DOHH2 (cell line): Measurements from ENCODE around the gene KDM1A.

Source experiments
- H3F3A ChIP-seq: fragments of 200-600 bp; sonication (generic), shearing (Covaris generic); 2 replicates; pipeline ENCODE4 v1.6.0; 2016; ENCODE audit warnings: antibody characterized with exemption, mild to moderate bottlenecking; ENCODE audit not compliant: control insufficient read depth, insufficient read depth
- H3K27ac ChIP-seq: fragments of 200-600 bp; sonication (generic); 2 replicates; pipeline ENCODE4 v1.5.1; 2014; ENCODE audit warnings: low read depth, mild to moderate bottlenecking, low read length, moderate library complexity
- H3K27me3 ChIP-seq: fragments of 200-600 bp; sonication (generic); 2 replicates; pipeline ENCODE4 v1.6.1; 2014; ENCODE audit warnings: mild to moderate bottlenecking, low read length, mixed read lengths; ENCODE audit not compliant: control insufficient read depth
- H3K36me3 ChIP-seq: fragments of 200-600 bp; sonication (generic); 2 replicates; pipeline ENCODE4 v1.6.1; 2014; ENCODE audit warnings: mild to moderate bottlenecking, low read length, moderate library complexity, mixed read lengths; ENCODE audit not compliant: control insufficient read depth
- H3K4me1 ChIP-seq: fragments of 200-600 bp; sonication (generic); 2 replicates; pipeline ENCODE4 v1.6.1; 2014; ENCODE audit warnings: mild to moderate bottlenecking, low read length, mixed read lengths; ENCODE audit not compliant: control insufficient read depth
- H3K4me2 ChIP-seq: fragments of 200-600 bp; sonication (generic); 2 replicates; pipeline ENCODE4 v1.6.0; 2014; ENCODE audit warnings: mild to moderate bottlenecking, low read length, moderate library complexity
- H3K4me3 ChIP-seq: fragments of 200-600 bp; sonication (generic); 2 replicates; pipeline ENCODE4 v1.5.1; 2014; ENCODE audit warnings: mild to moderate bottlenecking, low read length, mixed read lengths
- H3K79me2 ChIP-seq: fragments of 200-600 bp; sonication (generic); 2 replicates; pipeline ENCODE4 v1.6.1; 2014; ENCODE audit warnings: mild to moderate bottlenecking, low read length, mixed read lengths; ENCODE audit not compliant: control insufficient read depth
- H3K9me2 ChIP-seq: fragments of 200-600 bp; sonication (generic); replicated peaks from 2 replicates; pipeline ENCODE4 v1.6.1; 2014; ENCODE audit warnings: mild to moderate bottlenecking, low read length, mixed read lengths; ENCODE audit not compliant: control insufficient read depth
- H3K9me3 ChIP-seq: fragments of 200-600 bp; sonication (generic); 2 replicates; pipeline ENCODE4 v1.6.1; 2014; ENCODE audit warnings: antibody characterized with exemption, low read length, mixed read lengths; ENCODE audit not compliant: control insufficient read depth, insufficient read depth
- H4K20me1 ChIP-seq: fragments of 200-600 bp; sonication (generic); 2 replicates; pipeline ENCODE4 v1.6.0; 2014; ENCODE audit warnings: low read depth, mild to moderate bottlenecking, antibody characterized with exemption, low read length, moderate library complexity; ENCODE audit not compliant: control insufficient read depth, insufficient read depth
- CTCF ChIP-seq: fragments of 200-600 bp; sonication (generic); IDR thresholded peaks from one replicate; pipeline ENCODE4 v1.5.1; 2014; ENCODE audit warnings: antibody characterized with exemption, mild to moderate bottlenecking, low read depth, low read length; ENCODE audit not compliant: poor library complexity, severe bottlenecking
- EZH2phosphoT487 ChIP-seq: fragments of 200-600 bp; sonication (generic); IDR thresholded peaks from 2 replicates; pipeline ENCODE4 v1.6.1; 2017; ENCODE audit warnings: borderline replicate concordance, mild to moderate bottlenecking, antibody characterized with exemption, low read length, moderate library complexity, mixed read lengths

Gene KDM1A

GRCh38 chr1:23099171-23099536 is 79.9 kb downstream of the KDM1A start:
- H4K20me1 ChIP-seq = 0 out of 2 replicates have a peak, but pooled peaks cover 13% of the 10 kb centered on the region

DNA sequence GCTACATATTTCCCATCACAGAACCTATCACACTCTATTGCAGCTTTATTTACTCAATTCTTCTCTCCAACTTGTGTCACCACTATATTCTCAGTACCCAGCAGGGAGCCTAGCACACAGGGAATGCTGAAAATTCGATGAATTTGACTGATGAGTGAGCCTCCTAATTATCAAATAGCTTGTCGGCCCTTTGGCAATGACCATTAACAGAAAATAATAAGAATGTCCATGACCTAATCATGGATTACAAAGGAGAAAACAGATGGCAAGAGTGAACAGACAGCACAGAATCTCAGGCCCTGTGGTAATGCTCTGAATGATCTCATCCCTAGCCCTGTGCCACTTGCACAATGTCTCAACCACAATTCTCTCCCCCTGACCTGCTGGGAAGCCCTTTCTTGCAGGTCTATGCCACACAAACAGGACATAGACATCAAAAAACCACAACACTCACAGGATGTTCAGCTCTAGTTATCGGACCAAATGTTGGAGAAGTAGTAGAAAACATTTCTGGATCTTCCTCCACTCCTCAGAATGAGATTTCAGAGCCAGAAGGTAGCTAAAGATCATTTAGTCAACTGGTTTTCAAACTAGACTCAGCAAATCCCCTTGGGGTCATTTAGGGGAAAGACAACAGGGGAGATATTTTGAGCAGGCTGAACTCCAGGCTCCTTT is 80.9 kb downstream of the KDM1A start:
- no peak for TF ChIP-seq CTCF
- TF ChIP-seq EZH2phosphoT487 = no peak
- no peaks in the 10 kb centered on the region for H3K27me3 ChIP-seq
- H3K27ac ChIP-seq = no peak overlapping the region
- H3K4me1 ChIP-seq = peaks cover 12% of the 10 kb centered on the region
- no peaks in the 10 kb centered on the region for H3K79me2 ChIP-seq
- no peak overlapping the region for H3K4me2 ChIP-seq
- H3K4me3 ChIP-seq = no peak overlapping the region
- no peaks in the 10 kb centered on the region for H3K36me3 ChIP-seq
- H3K9me2 ChIP-seq = no peaks in the 10 kb centered on the region
- H4K20me1 ChIP-seq = 0 out of 2 replicates have a peak, but pooled peaks cover 13% of the 10 kb centered on the region
- no peaks in the 10 kb centered on the region for H3K9me3 ChIP-seq
- H3F3A ChIP-seq = 0 out of 2 replicates have a peak, but pooled peaks cover 3% of the 10 kb centered on the region

More at GRCh38 chr1:23099171-23099536, 79.9 kb downstream of the KDM1A start:
- no peak overlapping the region for H3K27ac ChIP-seq
- no peaks in the 10 kb centered on the region for H3K9me2 ChIP-seq
- TF ChIP-seq EZH2phosphoT487 = no peak
- no peak for TF ChIP-seq CTCF
- H3F3A ChIP-seq = 0 out of 2 replicates have a peak, but pooled peaks cover 3% of the 10 kb centered on the region
- H3K9me3 ChIP-seq = no peaks in the 10 kb centered on the region
- H3K4me3 ChIP-seq = no peak overlapping the region
- H3K27me3 ChIP-seq = no peaks in the 10 kb centered on the region
- no peak overlapping the region for H3K4me2 ChIP-seq
- peaks cover 2% of the 10 kb centered on the region; the same call in 1 of the 2 replicates for H3K36me3 ChIP-seq
- H3K79me2 ChIP-seq = no peaks in the 10 kb centered on the region
- H3K4me1 ChIP-seq = peaks cover 12% of the 10 kb centered on the region

DNA sequence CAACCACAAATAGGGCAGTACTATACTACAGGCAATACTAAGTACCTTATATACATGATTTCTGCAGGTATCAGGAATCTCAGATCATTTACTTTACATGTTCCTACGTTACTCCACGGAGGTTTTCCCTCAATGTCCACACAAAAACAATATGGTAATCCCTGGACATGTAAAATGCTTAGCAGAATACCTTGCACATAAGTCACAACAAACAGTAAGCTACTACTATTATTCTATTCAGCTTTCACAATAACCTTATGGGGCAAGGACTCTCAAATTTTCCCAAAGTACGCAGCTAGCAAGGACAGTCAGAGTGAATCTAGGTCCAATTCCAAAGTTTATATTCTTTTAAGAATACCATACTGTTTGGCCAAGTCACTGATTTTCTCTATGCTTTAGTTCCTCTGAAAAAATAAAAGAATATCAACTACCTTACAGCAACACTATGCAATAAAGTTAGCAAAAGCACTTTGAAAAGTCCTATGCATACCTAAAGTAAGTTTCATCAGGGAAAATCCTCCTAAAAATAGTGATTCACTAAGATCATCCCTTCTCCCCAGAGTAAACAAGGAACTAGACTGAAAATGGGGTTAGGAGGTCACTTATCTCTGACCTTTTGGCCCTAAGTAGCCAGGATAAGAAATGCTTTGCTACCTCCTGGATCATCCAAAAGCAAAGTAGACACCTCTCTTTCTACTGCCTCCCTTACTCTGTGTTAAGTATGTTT is 82.0 kb downstream of the KDM1A start:
- Histone ChIP-seq H3F3A (0 out of 2 replicates have a peak, but pooled peaks cover 3% of the 10 kb centered on the region), H3K9me2 (no peaks in the 10 kb centered on the region), H3K4me3 (no peak overlapping the region), H3K36me3 (no peaks in the 10 kb centered on the region), H3K79me2 (no peaks in the 10 kb centered on the region), H4K20me1 (0 out of 2 replicates have a peak, but pooled peaks cover 17% of the 10 kb centered on the region), H3K4me2 (no peak overlapping the region), H3K27ac (no peak overlapping the region), H3K9me3 (no peaks in the 10 kb centered on the region), H3K27me3 (no peaks in the 10 kb centered on the region), H3K4me1 (peaks cover 12% of the 10 kb centered on the region)
- TF ChIP-seq EZH2phosphoT487 (no peak), CTCF (no peak)
